Transverse colon (tissue), 4 donors: Measurements from ENCODE around the gene BHLHE41.

Source experiments
- POLR2A ChIP-seq: fragments of 450-650 bp; IDR thresholded peaks from one replicate; pipeline ENCODE4 v1.6.1; 2016; ENCODE audit warnings: antibody characterized with exemption, mild to moderate bottlenecking, moderate library complexity
- POLR2AphosphoS5 ChIP-seq, 3 donors: sonication (generic); formaldehyde crosslinking; IDR thresholded peaks; one replicate each; pipeline ENCODE4 v1.6.1; 2016; ENCODE audit warnings: antibody characterized with exemption in 3 of 3
- TF ChIP-seq, protein P1 (sequence below), 5 experiments: fragments of 200-600 bp in 3 of 5; fragments of 450-650 bp in 2 of 5; sonication (generic) in 3 of 5; IDR thresholded peaks; 1 replicate in 2 of 5; 2 replicates in 3 of 5; pipeline ENCODE4 v1.5.1; 2016 to 2017; ENCODE audit warnings: antibody characterized with exemption in 5 of 5, inconsistent platforms in 3 of 5, mild to moderate bottlenecking in 2 of 5, moderate library complexity in 1 of 5

DNA sequence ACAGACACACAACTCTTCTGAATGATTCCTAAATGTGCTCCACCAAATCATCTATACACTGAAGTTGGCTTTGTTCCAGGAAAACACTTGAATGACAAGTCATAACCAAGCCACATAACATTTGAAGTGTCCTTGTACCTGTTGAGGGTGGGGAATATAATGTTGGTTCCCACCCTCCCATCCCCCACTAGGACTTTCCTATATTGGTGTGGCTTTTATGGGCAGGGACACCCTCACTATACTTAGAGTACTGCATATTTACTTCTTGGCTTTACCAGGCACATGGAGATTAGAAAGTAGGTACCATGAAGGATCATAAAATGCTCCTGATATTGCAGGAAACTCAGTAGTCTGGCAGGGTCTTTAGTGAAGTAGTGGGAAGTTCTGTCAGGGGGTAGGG, 9.7 kb upstream of the BHLHE41 start:
- TF ChIP-seq, protein P1, sequence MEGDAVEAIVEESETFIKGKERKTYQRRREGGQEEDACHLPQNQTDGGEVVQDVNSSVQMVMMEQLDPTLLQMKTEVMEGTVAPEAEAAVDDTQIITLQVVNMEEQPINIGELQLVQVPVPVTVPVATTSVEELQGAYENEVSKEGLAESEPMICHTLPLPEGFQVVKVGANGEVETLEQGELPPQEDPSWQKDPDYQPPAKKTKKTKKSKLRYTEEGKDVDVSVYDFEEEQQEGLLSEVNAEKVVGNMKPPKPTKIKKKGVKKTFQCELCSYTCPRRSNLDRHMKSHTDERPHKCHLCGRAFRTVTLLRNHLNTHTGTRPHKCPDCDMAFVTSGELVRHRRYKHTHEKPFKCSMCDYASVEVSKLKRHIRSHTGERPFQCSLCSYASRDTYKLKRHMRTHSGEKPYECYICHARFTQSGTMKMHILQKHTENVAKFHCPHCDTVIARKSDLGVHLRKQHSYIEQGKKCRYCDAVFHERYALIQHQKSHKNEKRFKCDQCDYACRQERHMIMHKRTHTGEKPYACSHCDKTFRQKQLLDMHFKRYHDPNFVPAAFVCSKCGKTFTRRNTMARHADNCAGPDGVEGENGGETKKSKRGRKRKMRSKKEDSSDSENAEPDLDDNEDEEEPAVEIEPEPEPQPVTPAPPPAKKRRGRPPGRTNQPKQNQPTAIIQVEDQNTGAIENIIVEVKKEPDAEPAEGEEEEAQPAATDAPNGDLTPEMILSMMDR (IDR thresholded peaks at IDR 0.05) = no peak
- TF ChIP-seq POLR2AphosphoS5 (IDR thresholded peaks at IDR 0.05) (no peak), POLR2A (no peak)
